Measurements from ENCODE around the gene C19orf53. TPM values are rescaled to one million over a fixed set of nuclear protein-coding genes. Genes with fewer than 3 reads are reported as not detected.

C19orf53 gene
- total RNA-seq, 1 experiment from 2014 or later = 115 TPM

DNA sequence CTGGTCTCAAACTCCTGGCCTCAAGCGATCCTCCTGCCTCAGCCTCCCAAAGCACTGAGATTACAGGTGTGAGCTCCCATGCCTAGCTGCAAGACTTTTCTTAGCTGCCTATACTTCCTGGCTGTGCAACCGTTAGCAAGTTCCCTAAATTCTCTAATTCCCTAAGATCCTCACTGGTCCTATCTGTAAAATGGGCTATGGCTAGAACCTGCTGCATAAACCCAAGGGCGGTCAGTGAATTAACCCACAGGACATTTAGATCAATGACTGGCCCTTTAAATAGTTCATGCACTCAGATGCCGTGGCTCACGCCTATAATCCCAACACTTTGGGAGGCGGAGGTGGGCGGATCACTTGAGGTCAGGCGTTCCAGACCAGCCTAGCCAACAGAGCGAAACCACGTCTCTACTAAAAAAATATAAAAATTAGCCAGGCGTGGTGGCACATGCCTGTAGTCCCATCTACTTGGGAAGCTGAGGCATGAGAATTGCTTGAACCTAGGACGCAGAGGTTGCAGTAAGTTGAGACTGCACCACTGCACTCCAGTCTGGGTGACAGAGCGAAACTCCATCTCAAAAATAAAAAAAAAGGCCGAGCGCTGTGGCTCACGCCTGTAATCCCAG is 4.1 kb upstream of the C19orf53 start:
- Histone ChIP-seq H3K27me3 (ENCODE audit: insufficient read depth, low read length) (no peaks in the 10 kb centered on the region), H3K79me2 (ENCODE audit: insufficient read depth, low read length) (peaks cover 9% of the 10 kb centered on the region), H3K27ac (ENCODE audit: low read depth, low read length) (0 out of 2 replicates have a peak overlapping the region, but pooled peaks have one; percentile 10), H3K4me2 (ENCODE audit: low read length) (peak overlapping the region; percentile 47), H3K9me3 (ENCODE audit: control insufficient read depth in 1 of 2, insufficient read depth in 1 of 2, low read depth in 1 of 2, low read length in 2 of 2) (no peaks in the 10 kb centered on the region), H3K36me3 (ENCODE audit: control insufficient read depth in 1 of 2, insufficient read depth in 2 of 2, low read length in 2 of 2) (no peaks in the 10 kb centered on the region), H3K4me1 (ENCODE audit: control insufficient read depth in 1 of 2, insufficient read depth in 2 of 2, low read length in 2 of 2) (peaks cover 8 to 22% of the 10 kb centered on the region in 2 experiments; a peak in 2 of 4 replicates), H3K4me3 (replicated peaks in 1 of 2; ENCODE audit: low read depth in 1 of 2, low read length in 2 of 2) (peak overlapping the region in 1 of 2 experiments; percentile 25; a peak in 1 of 4 replicates), H2AFZ (ENCODE audit: low read depth, low read length, poor library complexity, severe bottlenecking) (no peak overlapping the region), H4K20me1 (ENCODE audit: insufficient read depth) (no peaks in the 10 kb centered on the region), H3K9me2 (ENCODE audit: insufficient read depth) (no peaks in the 10 kb centered on the region), H3K9ac (ENCODE audit: low read length) (no peak overlapping the region)
- DNase-seq (ENCODE audit: low read depth, low spot score) = no peak
- TF ChIP-seq CEBPB (IDR thresholded peaks at IDR 0.05; ENCODE audit: low read depth) (no peak), SRF (IDR thresholded peaks at IDR 0.05; ENCODE audit: low read depth) (no peak), RAD21 (IDR thresholded peaks at IDR 0.05; ENCODE audit: low read depth) (no peak), SP1 (IDR thresholded peaks at IDR 0.05; ENCODE audit: low read depth) (no peak), POLR2AphosphoS5 (IDR thresholded peaks at IDR 0.05; ENCODE audit: low read depth, low read length) (no peak)
- TF ChIP-seq, protein P1, sequence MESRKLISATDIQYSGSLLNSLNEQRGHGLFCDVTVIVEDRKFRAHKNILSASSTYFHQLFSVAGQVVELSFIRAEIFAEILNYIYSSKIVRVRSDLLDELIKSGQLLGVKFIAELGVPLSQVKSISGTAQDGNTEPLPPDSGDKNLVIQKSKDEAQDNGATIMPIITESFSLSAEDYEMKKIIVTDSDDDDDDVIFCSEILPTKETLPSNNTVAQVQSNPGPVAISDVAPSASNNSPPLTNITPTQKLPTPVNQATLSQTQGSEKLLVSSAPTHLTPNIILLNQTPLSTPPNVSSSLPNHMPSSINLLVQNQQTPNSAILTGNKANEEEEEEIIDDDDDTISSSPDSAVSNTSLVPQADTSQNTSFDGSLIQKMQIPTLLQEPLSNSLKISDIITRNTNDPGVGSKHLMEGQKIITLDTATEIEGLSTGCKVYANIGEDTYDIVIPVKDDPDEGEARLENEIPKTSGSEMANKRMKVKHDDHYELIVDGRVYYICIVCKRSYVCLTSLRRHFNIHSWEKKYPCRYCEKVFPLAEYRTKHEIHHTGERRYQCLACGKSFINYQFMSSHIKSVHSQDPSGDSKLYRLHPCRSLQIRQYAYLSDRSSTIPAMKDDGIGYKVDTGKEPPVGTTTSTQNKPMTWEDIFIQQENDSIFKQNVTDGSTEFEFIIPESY (IDR thresholded peaks at IDR 0.05; ENCODE audit: extremely low read depth, insufficient replicate concordance, low read length) = no peak
- TF ChIP-seq, protein P2, sequence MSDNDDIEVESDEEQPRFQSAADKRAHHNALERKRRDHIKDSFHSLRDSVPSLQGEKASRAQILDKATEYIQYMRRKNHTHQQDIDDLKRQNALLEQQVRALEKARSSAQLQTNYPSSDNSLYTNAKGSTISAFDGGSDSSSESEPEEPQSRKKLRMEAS (IDR thresholded peaks at IDR 0.05) = no peak
- ChIA-PET POLR2A (no interaction called here), RAD21 (ENCODE audit: low non-redundant PET in 1 of 2, low total read pairs in 2 of 2, uncharacterized antibody in 2 of 2, unreplicated experiment in 2 of 2) (no interaction called here), CTCF (no interaction called here)
- no TSS peak for BruUV-seq (replicated peaks)
- intact Hi-C loops (cut with micrococcal nuclease) = loop anchor here (5.0 kb wide), 1 partner anchor 173 kb away; no protein-coding TSS in a partner anchor
- peak; percentile 44 for ATAC-seq

Data from HCT116 (cell line).